DOHH2 (cell line): Measurements from ENCODE around the gene LSS.
"Not testable (repeated sequence)": the region's sequence is repeated elsewhere in the genome, so short reads cannot be mapped to it uniquely, and the experiment has no call there.

Experiments
- CTCF ChIP-seq: fragments of 200-600 bp; sonication (generic); IDR thresholded peaks from one replicate; pipeline ENCODE4 v1.5.1; 2014; ENCODE audit warnings: antibody characterized with exemption, mild to moderate bottlenecking, low read depth, low read length; ENCODE audit not compliant: poor library complexity, severe bottlenecking
- EZH2phosphoT487 ChIP-seq: fragments of 200-600 bp; sonication (generic); IDR thresholded peaks from 2 replicates; pipeline ENCODE4 v1.6.1; 2017; ENCODE audit warnings: borderline replicate concordance, mild to moderate bottlenecking, antibody characterized with exemption, low read length, moderate library complexity, mixed read lengths

DNA sequence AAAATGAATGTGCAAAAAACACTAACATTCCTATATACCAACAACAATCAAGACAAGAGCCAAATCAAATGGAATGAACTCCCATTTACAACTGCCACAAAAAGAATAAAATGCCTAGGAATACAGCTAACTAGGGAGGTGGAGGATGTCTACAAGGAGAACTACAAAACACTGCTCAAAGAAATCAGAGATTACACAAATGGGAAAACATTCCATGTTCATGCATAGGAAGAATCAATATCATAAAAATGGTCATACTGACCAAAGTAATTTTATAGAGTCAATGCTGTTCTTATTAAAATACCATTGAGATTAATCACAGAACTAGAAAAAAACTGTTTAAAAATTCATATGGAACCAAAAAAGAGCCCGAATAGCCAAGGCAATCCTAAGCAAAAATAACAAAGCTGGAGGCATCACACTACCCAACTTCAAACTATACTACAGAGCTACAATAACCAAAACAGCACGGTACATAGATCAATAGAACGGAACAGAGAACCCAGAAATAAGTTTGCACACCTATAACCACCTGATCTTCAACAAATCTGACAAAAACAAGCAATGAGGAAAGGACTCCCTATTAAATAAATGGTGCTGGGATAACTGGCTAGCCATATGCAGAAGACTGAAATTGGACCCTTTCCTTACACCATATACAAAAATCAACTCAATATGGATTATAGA is 52.0 kb downstream of the LSS start:
- TF ChIP-seq CTCF, EZH2phosphoT487: not testable (repeated sequence)
